ENCODE results near the gene ARRB1. TPM values are rescaled to one million over a fixed set of nuclear protein-coding genes. Genes with fewer than 3 reads are reported as not detected.
A peak's percentile ranks its signal among the peaks of the same experiment; 100 is the strongest.

The ARRB1 gene
- total RNA-seq, 2 donors from 2014 or later: 70.3 to 73.4 TPM

DNA sequence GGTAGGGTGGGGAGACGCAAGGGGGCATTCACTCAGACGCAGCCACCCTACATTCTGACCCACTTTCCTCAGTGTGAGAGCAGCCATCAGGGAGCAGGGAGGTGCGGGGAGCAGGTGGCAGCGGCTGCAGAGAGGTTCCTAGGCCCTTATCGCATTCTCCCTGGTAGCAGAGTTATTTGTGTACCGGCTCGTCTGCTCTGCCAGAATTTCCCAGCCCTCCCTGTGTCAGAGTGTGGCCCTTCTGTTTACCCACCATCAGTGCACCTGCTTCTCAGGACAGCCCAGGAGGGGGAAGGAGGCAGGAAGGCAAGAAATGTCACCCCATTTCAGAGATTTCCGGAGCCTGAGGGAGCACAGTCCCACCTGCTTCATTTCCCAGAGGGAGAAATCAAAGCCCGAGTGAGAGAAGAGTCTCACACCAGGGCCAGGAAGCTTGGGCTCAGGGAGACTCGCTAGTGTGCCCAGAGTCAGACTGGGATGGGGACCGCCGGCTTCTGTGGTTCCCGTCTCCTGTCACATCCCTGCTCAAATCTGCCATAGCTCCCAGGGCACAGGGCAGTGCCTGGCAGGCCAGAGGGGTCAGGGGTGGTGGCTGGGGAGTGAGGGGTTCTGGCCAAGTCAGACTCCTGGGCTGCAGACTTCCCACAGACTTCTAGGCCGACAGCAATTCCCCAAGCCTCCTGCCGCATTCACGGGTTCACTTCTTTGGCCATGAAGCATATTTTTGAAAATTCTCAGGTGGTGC is 49.7 kb downstream of the ARRB1 start:
- Histone ChIP-seq H3K9me3 (no peaks in the 10 kb centered on the region), H3K27me3 (no peaks in the 10 kb centered on the region), H3K4me3 (no peak overlapping the region), H3K4me1 (peaks cover 4% of the 10 kb centered on the region), H3K36me3 (no peaks in the 10 kb centered on the region), H3K27ac (peak overlapping the region; percentile 83), H3K9ac (ENCODE audit: low read depth in 2 of 2, low read length in 2 of 2) (peak overlapping the region; percentile 48 to 56)
- intact Hi-C loops (cut with DNase I): no loop called here
- DNase-seq: peak; percentile 69
- TF ChIP-seq, protein P1, sequence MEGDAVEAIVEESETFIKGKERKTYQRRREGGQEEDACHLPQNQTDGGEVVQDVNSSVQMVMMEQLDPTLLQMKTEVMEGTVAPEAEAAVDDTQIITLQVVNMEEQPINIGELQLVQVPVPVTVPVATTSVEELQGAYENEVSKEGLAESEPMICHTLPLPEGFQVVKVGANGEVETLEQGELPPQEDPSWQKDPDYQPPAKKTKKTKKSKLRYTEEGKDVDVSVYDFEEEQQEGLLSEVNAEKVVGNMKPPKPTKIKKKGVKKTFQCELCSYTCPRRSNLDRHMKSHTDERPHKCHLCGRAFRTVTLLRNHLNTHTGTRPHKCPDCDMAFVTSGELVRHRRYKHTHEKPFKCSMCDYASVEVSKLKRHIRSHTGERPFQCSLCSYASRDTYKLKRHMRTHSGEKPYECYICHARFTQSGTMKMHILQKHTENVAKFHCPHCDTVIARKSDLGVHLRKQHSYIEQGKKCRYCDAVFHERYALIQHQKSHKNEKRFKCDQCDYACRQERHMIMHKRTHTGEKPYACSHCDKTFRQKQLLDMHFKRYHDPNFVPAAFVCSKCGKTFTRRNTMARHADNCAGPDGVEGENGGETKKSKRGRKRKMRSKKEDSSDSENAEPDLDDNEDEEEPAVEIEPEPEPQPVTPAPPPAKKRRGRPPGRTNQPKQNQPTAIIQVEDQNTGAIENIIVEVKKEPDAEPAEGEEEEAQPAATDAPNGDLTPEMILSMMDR (IDR thresholded peaks at IDR 0.05): no peak

DNA sequence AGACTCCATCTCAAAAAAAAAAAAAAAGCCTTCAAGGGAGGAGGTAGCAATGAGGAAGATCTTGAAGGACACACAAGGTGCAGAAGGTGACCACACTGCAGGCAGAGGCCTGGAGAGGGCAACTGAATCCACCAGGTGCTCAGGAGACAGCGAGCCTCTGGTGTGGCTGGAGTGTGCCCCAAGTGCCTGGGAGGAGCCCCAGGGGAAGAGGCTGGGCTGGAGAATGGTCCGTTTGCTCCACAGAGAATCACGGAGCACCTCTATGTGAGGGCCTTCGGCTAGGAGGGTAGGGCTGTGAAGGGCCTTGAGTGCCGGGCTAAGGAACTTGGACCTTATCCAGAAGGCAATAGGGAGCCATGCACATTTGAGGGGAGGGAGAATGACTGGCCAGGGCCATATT is 50.3 kb downstream of the ARRB1 start:
- Histone ChIP-seq H3K9ac (ENCODE audit: low read depth in 2 of 2, low read length in 2 of 2) (peak overlapping the region; percentile 48 to 56), H3K36me3 (no peaks in the 10 kb centered on the region), H3K27me3 (no peaks in the 10 kb centered on the region), H3K4me3 (no peak overlapping the region), H3K9me3 (no peaks in the 10 kb centered on the region), H3K27ac (peak overlapping the region; percentile 83), H3K4me1 (peaks cover 4% of the 10 kb centered on the region)
- peak; percentile 59 for DNase-seq
- intact Hi-C loops (cut with DNase I): no loop called here
- TF ChIP-seq, protein P1 (IDR thresholded peaks at IDR 0.05): no peak

DNA sequence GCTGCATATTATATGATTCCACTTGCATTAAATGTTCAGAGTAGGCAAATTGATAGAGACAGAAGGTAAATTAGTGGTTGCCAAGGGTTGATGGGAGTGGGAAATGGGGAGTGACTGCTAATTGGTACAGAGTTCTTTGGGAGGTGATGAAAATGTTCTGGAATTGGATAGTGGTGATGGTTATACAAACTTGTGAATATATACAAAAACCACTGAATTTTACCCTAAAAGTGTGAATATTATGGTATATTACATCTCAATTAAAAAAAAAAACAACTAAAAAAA is 52.5 kb downstream of the ARRB1 start:
- TF ChIP-seq, protein P1 (IDR thresholded peaks at IDR 0.05): no peak
- intact Hi-C loops (cut with DNase I): no loop called here

DNA sequence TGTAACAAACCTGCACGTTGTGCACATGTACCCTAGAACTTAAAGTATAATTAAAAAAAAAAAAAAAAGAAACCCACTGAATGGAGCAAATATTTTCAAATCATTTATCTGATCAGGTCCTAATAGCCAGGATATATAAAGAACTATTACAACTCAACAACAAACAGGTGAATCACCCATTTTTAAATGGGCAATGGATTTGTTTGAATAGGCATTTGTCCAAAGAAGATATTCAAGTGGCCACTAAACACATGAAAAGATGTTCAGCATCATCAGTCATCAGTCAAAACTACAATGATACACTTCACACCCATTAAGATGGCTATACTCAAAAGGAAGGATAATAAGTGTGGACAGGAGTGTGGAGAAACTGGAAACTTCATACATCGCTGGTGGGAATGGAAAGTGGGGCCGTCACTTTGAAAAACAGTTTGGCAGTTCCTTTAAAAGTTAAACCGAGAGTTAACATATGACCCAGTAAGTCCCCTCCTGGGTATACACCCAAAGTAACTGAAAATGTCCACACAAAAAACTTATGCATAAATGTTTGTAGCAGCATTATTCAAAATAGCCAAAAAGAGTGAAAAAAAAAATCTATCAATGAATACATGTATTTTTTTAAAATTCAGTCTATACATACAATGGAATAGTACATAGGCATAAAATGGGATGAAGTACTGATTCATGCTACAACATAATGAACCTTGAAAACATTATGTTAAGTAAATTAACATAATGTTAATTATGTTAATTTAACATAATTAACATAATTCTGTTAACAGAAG is 53.1 kb downstream of the ARRB1 start:
- H3K4me1 ChIP-seq: peaks cover 4% of the 10 kb centered on the region
- no peaks in the 10 kb centered on the region for H3K36me3 ChIP-seq
- DNase-seq: no peak
- intact Hi-C loops (cut with DNase I): no loop called here
- H3K4me3 ChIP-seq: no peak overlapping the region
- H3K27me3 ChIP-seq: no peaks in the 10 kb centered on the region
- H3K9ac ChIP-seq (ENCODE audit: low read depth in 2 of 2, low read length in 2 of 2): no peak overlapping the region
- TF ChIP-seq, protein P1 (IDR thresholded peaks at IDR 0.05): no peak
- no peaks in the 10 kb centered on the region for H3K9me3 ChIP-seq
- no peak overlapping the region for H3K27ac ChIP-seq

More for the DNA sequence above, 52.5 kb downstream of the ARRB1 start:
- DNase-seq: no peak
- H3K4me1 ChIP-seq: peaks cover 4% of the 10 kb centered on the region
- no peaks in the 10 kb centered on the region for H3K9me3 ChIP-seq
- H3K36me3 ChIP-seq: no peaks in the 10 kb centered on the region
- no peak overlapping the region for H3K27ac ChIP-seq
- no peak overlapping the region for H3K9ac ChIP-seq (ENCODE audit: low read depth in 2 of 2, low read length in 2 of 2)
- H3K27me3 ChIP-seq: no peaks in the 10 kb centered on the region
- H3K4me3 ChIP-seq: no peak overlapping the region

DNA sequence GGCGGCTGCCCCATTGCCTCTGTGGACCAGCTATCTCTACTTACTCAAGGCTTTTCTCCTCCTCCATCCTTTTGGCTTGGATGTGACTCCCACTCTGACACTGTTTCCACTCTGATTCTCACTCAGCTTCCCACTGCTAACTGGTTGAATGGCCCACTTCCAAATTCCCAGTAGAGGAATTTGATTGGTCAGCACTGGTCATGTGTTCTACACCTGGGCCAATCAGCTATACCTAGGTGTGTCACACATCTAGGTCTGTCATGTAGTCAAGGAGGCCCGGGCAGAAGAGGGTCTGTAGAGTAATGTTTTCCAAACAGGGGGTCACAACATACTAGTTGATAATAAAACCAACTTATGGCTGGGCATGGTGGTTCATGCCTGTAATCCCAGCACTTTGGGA is 57.6 kb downstream of the ARRB1 start:
- no peak overlapping the region for H3K4me3 ChIP-seq
- no peaks in the 10 kb centered on the region for H3K9me3 ChIP-seq
- intact Hi-C loops (cut with DNase I): no loop called here
- TF ChIP-seq, protein P1 (IDR thresholded peaks at IDR 0.05): no peak
- no peak overlapping the region for H3K9ac ChIP-seq (ENCODE audit: low read depth in 2 of 2, low read length in 2 of 2)
- H3K27ac ChIP-seq: no peak overlapping the region
- no peaks in the 10 kb centered on the region for H3K4me1 ChIP-seq
- no peak for DNase-seq
- no peaks in the 10 kb centered on the region for H3K36me3 ChIP-seq
- no peaks in the 10 kb centered on the region for H3K27me3 ChIP-seq

All from colonic mucosa (tissue), 4 donors.